Measurements from ENCODE around the gene NEDD4L. TPM values are rescaled to one million over a fixed set of nuclear protein-coding genes. Genes with fewer than 3 reads are reported as not detected.

The NEDD4L gene
- total and polyA plus RNA-seq, 2 experiments from 2014 or later = 36.2 to 72.3 TPM

DNA sequence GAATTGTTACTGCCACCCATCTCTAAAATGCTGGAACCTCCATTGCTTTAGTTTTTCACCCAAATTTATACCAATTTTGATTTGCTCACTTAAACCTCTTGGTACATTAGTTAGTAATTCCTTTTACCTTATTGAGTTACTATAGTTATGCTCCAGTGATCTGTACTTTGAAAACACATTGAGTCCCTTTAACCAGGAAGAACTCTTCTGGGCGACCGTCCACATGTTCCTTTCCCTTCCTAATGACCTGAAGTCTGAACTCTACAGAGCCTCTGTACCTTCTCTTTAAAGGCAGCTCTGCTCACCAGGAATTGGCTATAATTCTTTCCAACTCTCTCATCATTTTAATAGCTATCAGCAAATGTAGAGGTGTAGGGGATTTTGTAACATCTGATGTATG is 290.0 kb downstream of the NEDD4L start (continued):
- TF ChIP-seq, protein P1, sequence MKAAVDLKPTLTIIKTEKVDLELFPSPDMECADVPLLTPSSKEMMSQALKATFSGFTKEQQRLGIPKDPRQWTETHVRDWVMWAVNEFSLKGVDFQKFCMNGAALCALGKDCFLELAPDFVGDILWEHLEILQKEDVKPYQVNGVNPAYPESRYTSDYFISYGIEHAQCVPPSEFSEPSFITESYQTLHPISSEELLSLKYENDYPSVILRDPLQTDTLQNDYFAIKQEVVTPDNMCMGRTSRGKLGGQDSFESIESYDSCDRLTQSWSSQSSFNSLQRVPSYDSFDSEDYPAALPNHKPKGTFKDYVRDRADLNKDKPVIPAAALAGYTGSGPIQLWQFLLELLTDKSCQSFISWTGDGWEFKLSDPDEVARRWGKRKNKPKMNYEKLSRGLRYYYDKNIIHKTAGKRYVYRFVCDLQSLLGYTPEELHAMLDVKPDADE (IDR thresholded peaks at IDR 0.05) = no peak
- no peak for TF ChIP-seq EZH2phosphoT487 (IDR thresholded peaks at IDR 0.05; ENCODE audit: unreplicated experiment)
- TF ChIP-seq JUNB (IDR thresholded peaks at IDR 0.05; ENCODE audit: unreplicated experiment) = no peak

DNA sequence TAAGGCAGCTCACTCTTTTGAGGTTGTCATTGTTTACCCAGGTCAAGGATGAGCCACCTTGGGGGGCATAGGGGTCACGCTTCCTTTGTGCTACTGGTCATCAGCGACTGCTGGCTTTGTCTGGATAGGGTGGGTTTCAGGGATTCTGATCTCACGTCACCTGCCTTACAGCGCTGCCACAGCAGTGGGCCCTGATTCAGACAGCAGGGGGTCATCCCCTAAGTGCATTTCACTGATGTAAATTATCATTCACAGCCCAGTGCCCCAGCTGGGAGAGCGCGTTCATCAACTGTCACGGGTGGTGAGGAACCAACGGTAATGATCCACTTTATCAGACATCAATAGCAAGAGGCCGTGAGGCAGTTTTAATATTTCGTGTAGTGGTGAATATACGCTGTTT is 291.2 kb downstream of the NEDD4L start:
- ATAC-seq (peak; percentile 17), DNase-seq (ENCODE audit: low spot score) (peak; percentile 23)
- H3F3A ChIP-seq (replicated peaks; ENCODE audit: low read depth) = no peaks in the 10 kb centered on the region
- no peaks in the 10 kb centered on the region for H3K9me3 Mint-ChIP-seq
- no peaks in the 10 kb centered on the region for H3K27me3 ChIP-seq (ENCODE audit: insufficient read depth)
- H3K36me3 ChIP-seq (ENCODE audit: insufficient read depth) = 0 out of 2 replicates have a peak, but pooled peaks cover 10% of the 10 kb centered on the region
- H3K9me2 ChIP-seq (ENCODE audit: insufficient read depth) = no peaks in the 10 kb centered on the region
- TF ChIP-seq, protein P2, sequence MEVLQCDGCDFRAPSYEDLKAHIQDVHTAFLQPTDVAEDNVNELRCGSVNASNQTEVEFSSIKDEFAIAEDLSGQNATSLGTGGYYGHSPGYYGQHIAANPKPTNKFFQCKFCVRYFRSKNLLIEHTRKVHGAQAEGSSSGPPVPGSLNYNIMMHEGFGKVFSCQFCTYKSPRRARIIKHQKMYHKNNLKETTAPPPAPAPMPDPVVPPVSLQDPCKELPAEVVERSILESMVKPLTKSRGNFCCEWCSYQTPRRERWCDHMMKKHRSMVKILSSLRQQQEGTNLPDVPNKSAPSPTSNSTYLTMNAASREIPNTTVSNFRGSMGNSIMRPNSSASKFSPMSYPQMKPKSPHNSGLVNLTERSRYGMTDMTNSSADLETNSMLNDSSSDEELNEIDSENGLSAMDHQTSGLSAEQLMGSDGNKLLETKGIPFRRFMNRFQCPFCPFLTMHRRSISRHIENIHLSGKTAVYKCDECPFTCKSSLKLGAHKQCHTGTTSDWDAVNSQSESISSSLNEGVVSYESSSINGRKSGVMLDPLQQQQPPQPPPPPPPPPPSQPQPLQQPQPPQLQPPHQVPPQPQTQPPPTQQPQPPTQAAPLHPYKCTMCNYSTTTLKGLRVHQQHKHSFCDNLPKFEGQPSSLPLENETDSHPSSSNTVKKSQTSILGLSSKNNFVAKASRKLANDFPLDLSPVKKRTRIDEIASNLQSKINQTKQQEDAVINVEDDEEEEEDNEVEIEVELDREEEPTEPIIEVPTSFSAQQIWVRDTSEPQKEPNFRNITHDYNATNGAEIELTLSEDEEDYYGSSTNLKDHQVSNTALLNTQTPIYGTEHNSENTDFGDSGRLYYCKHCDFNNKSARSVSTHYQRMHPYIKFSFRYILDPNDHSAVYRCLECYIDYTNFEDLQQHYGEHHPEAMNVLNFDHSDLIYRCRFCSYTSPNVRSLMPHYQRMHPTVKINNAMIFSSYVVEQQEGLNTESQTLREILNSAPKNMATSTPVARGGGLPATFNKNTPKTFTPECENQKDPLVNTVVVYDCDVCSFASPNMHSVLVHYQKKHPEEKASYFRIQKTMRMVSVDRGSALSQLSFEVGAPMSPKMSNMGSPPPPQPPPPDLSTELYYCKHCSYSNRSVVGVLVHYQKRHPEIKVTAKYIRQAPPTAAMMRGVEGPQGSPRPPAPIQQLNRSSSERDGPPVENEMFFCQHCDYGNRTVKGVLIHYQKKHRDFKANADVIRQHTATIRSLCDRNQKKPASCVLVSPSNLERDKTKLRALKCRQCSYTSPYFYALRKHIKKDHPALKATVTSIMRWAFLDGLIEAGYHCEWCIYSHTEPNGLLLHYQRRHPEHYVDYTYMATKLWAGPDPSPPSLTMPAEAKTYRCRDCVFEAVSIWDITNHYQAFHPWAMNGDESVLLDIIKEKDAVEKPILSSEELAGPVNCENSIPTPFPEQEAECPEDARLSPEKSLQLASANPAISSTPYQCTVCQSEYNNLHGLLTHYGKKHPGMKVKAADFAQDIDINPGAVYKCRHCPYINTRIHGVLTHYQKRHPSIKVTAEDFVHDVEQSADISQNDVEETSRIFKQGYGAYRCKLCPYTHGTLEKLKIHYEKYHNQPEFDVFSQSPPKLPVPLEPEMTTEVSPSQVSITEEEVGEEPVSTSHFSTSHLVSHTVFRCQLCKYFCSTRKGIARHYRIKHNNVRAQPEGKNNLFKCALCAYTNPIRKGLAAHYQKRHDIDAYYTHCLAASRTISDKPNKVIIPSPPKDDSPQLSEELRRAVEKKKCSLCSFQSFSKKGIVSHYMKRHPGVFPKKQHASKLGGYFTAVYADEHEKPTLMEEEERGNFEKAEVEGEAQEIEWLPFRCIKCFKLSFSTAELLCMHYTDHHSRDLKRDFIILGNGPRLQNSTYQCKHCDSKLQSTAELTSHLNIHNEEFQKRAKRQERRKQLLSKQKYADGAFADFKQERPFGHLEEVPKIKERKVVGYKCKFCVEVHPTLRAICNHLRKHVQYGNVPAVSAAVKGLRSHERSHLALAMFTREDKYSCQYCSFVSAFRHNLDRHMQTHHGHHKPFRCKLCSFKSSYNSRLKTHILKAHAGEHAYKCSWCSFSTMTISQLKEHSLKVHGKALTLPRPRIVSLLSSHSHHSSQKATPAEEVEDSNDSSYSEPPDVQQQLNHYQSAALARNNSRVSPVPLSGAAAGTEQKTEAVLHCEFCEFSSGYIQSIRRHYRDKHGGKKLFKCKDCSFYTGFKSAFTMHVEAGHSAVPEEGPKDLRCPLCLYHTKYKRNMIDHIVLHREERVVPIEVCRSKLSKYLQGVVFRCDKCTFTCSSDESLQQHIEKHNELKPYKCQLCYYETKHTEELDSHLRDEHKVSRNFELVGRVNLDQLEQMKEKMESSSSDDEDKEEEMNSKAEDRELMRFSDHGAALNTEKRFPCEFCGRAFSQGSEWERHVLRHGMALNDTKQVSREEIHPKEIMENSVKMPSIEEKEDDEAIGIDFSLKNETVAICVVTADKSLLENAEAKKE (CRISPR knock-in tag; IDR thresholded peaks at IDR 0.05) = no peak
- TF ChIP-seq, protein P3, sequence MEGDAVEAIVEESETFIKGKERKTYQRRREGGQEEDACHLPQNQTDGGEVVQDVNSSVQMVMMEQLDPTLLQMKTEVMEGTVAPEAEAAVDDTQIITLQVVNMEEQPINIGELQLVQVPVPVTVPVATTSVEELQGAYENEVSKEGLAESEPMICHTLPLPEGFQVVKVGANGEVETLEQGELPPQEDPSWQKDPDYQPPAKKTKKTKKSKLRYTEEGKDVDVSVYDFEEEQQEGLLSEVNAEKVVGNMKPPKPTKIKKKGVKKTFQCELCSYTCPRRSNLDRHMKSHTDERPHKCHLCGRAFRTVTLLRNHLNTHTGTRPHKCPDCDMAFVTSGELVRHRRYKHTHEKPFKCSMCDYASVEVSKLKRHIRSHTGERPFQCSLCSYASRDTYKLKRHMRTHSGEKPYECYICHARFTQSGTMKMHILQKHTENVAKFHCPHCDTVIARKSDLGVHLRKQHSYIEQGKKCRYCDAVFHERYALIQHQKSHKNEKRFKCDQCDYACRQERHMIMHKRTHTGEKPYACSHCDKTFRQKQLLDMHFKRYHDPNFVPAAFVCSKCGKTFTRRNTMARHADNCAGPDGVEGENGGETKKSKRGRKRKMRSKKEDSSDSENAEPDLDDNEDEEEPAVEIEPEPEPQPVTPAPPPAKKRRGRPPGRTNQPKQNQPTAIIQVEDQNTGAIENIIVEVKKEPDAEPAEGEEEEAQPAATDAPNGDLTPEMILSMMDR (conservative IDR thresholded peaks at IDR 0.05; ENCODE audit: low read depth in 2 of 2) = no peak
- TF ChIP-seq, protein P1 (IDR thresholded peaks at IDR 0.05) = no peak
- no peak for TF ChIP-seq JUNB (IDR thresholded peaks at IDR 0.05; ENCODE audit: unreplicated experiment)
- TF ChIP-seq EZH2phosphoT487 (IDR thresholded peaks at IDR 0.05; ENCODE audit: unreplicated experiment) = no peak
- TF ChIP-seq ZNF331 (CRISPR knock-in tag; IDR thresholded peaks at IDR 0.05; ENCODE audit: low read depth) = no peak
- TF ChIP-seq STAT1 (IDR thresholded peaks at IDR 0.05; ENCODE audit: unreplicated experiment) = no peak
- no peak overlapping the region for H3K4me3 ChIP-seq
- peaks cover 53% of the 10 kb centered on the region for H3K4me1 Mint-ChIP-seq
- H4K20me1 ChIP-seq (replicated peaks; ENCODE audit: insufficient read depth) = no peaks in the 10 kb centered on the region; the same call in 1 of the 2 replicates
- no peak overlapping the region for H2AFZ ChIP-seq
- H3K36me3 Mint-ChIP-seq (ENCODE audit: low read depth) = peaks cover 26% of the 10 kb centered on the region
- peaks cover 47% of the 10 kb centered on the region for H3K4me1 ChIP-seq (ENCODE audit: insufficient read depth)
- H3K27me3 Mint-ChIP-seq (ENCODE audit: insufficient read depth, low read depth, poor library complexity) = no peaks in the 10 kb centered on the region
- peak overlapping the region; percentile 83 for H3K27ac Mint-ChIP-seq
- peak overlapping the region; percentile 59 for H3K4me2 ChIP-seq
- H3K27ac ChIP-seq (ENCODE audit: low read depth) = 0 out of 2 replicates have a peak overlapping the region, but pooled peaks have one; percentile 59
- H3K4me3 Mint-ChIP-seq = no peak overlapping the region
- no peaks in the 10 kb centered on the region for H3K79me2 ChIP-seq (replicated peaks; ENCODE audit: insufficient read depth)
